Mesothelial cell of epicardium (in vitro differentiated cells): ENCODE data around the gene CYP4F2. TPM values are rescaled to one million over a fixed set of nuclear protein-coding genes. Genes with fewer than 3 reads are reported as not detected.

Experiments used
- DNase-seq, 2 experiments: peaks; one replicate each; pipeline ENCODE4 v3.0.0; 2021; ENCODE audit warnings: low spot score in 2 of 2; ENCODE audit not compliant: unreplicated experiment in 2 of 2
- H3K27ac Mint-ChIP-seq: 2 replicates; pipeline ENCODE4 v1.8.0; 2021; ENCODE audit warnings: mixed read lengths
- H3K27me3 Mint-ChIP-seq: 2 replicates; pipeline ENCODE4 v1.8.0; 2021; ENCODE audit warnings: low read depth, mixed read lengths
- H3K36me3 Mint-ChIP-seq: 2 replicates; pipeline ENCODE4 v1.8.0; 2021; ENCODE audit warnings: mixed read lengths
- H3K4me1 Mint-ChIP-seq: 2 replicates; pipeline ENCODE4 v1.8.0; 2021; ENCODE audit warnings: mixed read lengths
- H3K4me3 Mint-ChIP-seq: 2 replicates; pipeline ENCODE4 v1.8.0; 2021; ENCODE audit warnings: mild to moderate bottlenecking, moderate library complexity, mixed read lengths
- H3K9me3 Mint-ChIP-seq: 2 replicates; pipeline ENCODE4 v1.8.0; 2021; ENCODE audit warnings: mixed read lengths
- CTCF ChIP-seq: fragments of 200-600 bp; sonication (generic); IDR thresholded peaks from one replicate; pipeline ENCODE4 v1.5.0; 2021; ENCODE audit warnings: antibody characterized with exemption; ENCODE audit not compliant: unreplicated experiment
- total RNA-seq: library from RNA; stranded (reverse); gene quantifications from 3 replicates; pipeline ENCODE4 v1.2.1, GENCODE V29; 2021

The CYP4F2 gene
- total RNA-seq, 1 donor from 2014 or later = not detected

GRCh38 chr19:15923702-15924101 is 25.8 kb upstream of the CYP4F2 start:
- H3K36me3 Mint-ChIP-seq = peaks cover 1% of the 10 kb centered on the region
- no peaks in the 10 kb centered on the region for H3K27me3 Mint-ChIP-seq
- no peak overlapping the region for H3K4me3 Mint-ChIP-seq
- DNase-seq = no peak
- no peak for TF ChIP-seq CTCF
- peaks cover 80% of the 10 kb centered on the region for H3K9me3 Mint-ChIP-seq
- H3K27ac Mint-ChIP-seq = no peak overlapping the region
- no peaks in the 10 kb centered on the region for H3K4me1 Mint-ChIP-seq

- H3K4me1 Mint-ChIP-seq = no peaks in the 10 kb centered on the region
- H3K36me3 Mint-ChIP-seq = no peaks in the 10 kb centered on the region
- H3K27ac Mint-ChIP-seq = no peak overlapping the region
- no peak overlapping the region for H3K4me3 Mint-ChIP-seq
- no peak for DNase-seq
- TF ChIP-seq CTCF = no peak
- peaks cover 80% of the 10 kb centered on the region for H3K9me3 Mint-ChIP-seq
- no peaks in the 10 kb centered on the region for H3K27me3 Mint-ChIP-seq
Measured at GRCh38 chr19:15922021-15922420, 24.1 kb upstream of the CYP4F2 start.

- Mint-ChIP-seq H3K27me3 (no peaks in the 10 kb centered on the region), H3K4me3 (no peak overlapping the region), H3K9me3 (peaks cover 83% of the 10 kb centered on the region), H3K27ac (no peak overlapping the region), H3K36me3 (no peaks in the 10 kb centered on the region), H3K4me1 (no peaks in the 10 kb centered on the region)
- no peak for TF ChIP-seq CTCF
- no peak for DNase-seq
Measured at GRCh38 chr19:15919243-15919642, 21.4 kb upstream of the CYP4F2 start.

- H3K4me3 Mint-ChIP-seq = no peak overlapping the region
- no peaks in the 10 kb centered on the region for H3K4me1 Mint-ChIP-seq
- peaks cover 72% of the 10 kb centered on the region for H3K9me3 Mint-ChIP-seq
- DNase-seq = no peak
- peaks cover 1% of the 10 kb centered on the region for H3K36me3 Mint-ChIP-seq
- no peaks in the 10 kb centered on the region for H3K27me3 Mint-ChIP-seq
- H3K27ac Mint-ChIP-seq = no peak overlapping the region
- TF ChIP-seq CTCF = no peak
Measured at GRCh38 chr19:15915109-15915508, 17.2 kb upstream of the CYP4F2 start.

- no peak for DNase-seq
- TF ChIP-seq CTCF = no peak
- Mint-ChIP-seq H3K36me3 (peaks cover 1% of the 10 kb centered on the region), H3K27me3 (no peaks in the 10 kb centered on the region), H3K27ac (no peak overlapping the region), H3K4me3 (no peak overlapping the region), H3K4me1 (no peaks in the 10 kb centered on the region), H3K9me3 (peaks cover 74% of the 10 kb centered on the region)
Measured at GRCh38 chr19:15913830-15914229, 16.0 kb upstream of the CYP4F2 start.

GRCh38 chr19:15913384-15913783 is 15.5 kb upstream of the CYP4F2 start:
- Mint-ChIP-seq H3K4me3 (no peak overlapping the region), H3K4me1 (no peaks in the 10 kb centered on the region), H3K27me3 (no peaks in the 10 kb centered on the region), H3K27ac (no peak overlapping the region), H3K36me3 (peaks cover 1% of the 10 kb centered on the region), H3K9me3 (peaks cover 74% of the 10 kb centered on the region)
- no peak for DNase-seq
- TF ChIP-seq CTCF = no peak
